Fibroblast of peridontal ligament (primary cell): ENCODE data around the gene YIPF3.

Experiments
- DNase-seq: peaks from one replicate; pipeline ENCODE4 v3.0.0-alpha.2; 2010; ENCODE audit errors: extremely low read depth

Gene YIPF3

GRCh38 chr6:43464337-43464736 lies 52.4 kb downstream of the YIPF3 start:
- DNase-seq: no peak

DNA sequence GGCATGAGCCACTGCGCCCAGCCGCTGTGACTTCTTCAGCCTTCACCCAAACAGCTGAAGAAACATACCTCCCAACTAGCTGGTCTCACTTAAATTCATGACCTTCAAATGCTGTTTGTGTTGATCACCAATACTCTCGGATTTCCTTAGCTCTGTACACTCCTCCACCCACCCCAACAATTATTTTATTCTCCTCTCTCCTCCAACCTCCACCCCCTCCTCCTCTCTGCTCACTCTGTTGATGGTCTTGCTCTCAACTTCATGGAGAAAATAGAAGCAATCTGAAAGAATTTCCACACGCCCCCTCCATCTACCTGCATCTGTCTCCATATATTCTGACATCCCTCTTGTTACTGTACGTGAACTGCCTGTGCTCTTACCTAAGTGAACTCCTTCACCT lies 54.8 kb downstream of the YIPF3 start:
- DNase-seq: no peak
